Measurements from ENCODE around the gene TMCO4. TPM values are rescaled to one million over a fixed set of nuclear protein-coding genes. Genes with fewer than 3 reads are reported as not detected.
"Not testable (repeated sequence)": the region's sequence is repeated elsewhere in the genome, so short reads cannot be mapped to it uniquely, and the experiment has no call there.

The TMCO4 gene
- total RNA-seq, 1 donor from 2014 or later = 5.7 TPM

- no peak for DNase-seq (ENCODE audit: low spot score in 2 of 2)
- Histone ChIP-seq H3K27ac (peak overlapping the region; percentile 90 to 91), H3K4me3 (peak overlapping the region; percentile 67 to 75), H3K9me3 (no peaks in the 10 kb centered on the region), H3K27me3 (no peaks in the 10 kb centered on the region), H3K36me3 (no peaks in the 10 kb centered on the region), H3K4me1 (peaks cover 18 to 36% of the 10 kb centered on the region in 2 donors)
- no peak for TF ChIP-seq CTCF (IDR thresholded peaks at IDR 0.05)
- intact Hi-C loops (cut with DNase I) = loop anchor here (2.0 kb wide), 3 partner anchors 48 to 332 kb away; partner anchors contain the start of genes AKR7A2, CAPZB and SLC66A1
Observed at GRCh38 chr1:19644395-19644680, 155.4 kb downstream of the TMCO4 start.

- intact Hi-C loops (cut with DNase I) = loop anchor here (2.0 kb wide), 3 partner anchors 47 to 331 kb away; partner anchors contain the start of genes AKR7A2, CAPZB and SLC66A1
- DNase-seq (ENCODE audit: low spot score in 2 of 2) = peak in 1 of 2 donors; percentile 81
- no peaks in the 10 kb centered on the region for H3K36me3 ChIP-seq
- peak within 1 kb of the TSS; percentile 90 to 91 for H3K27ac ChIP-seq
- no peaks in the 10 kb centered on the region for H3K27me3 ChIP-seq
- no peak for TF ChIP-seq CTCF (IDR thresholded peaks at IDR 0.05)
- H3K4me1 ChIP-seq = peaks cover 18 to 36% of the 10 kb centered on the region in 2 donors
- no peaks in the 10 kb centered on the region for H3K9me3 ChIP-seq
- H3K4me3 ChIP-seq = peak within 1 kb of the TSS; percentile 67 to 75
Observed at GRCh38 chr1:19643602-19644394, 155.9 kb downstream of the TMCO4 start, which contains the start of gene NBL1. Gene NBL1 (plus strand): TSS chr1:19644311. CDS start chr1:19655031, 10,720 bp downstream.

GRCh38 chr1:19643121-19643520 is 156.6 kb downstream of the TMCO4 start:
- Histone ChIP-seq H3K9me3 (no peaks in the 10 kb centered on the region), H3K27me3 (no peaks in the 10 kb centered on the region), H3K4me3 (peak overlapping the region; percentile 67 to 75), H3K27ac (peak overlapping the region; percentile 89 to 91), H3K4me1 (peaks cover 12 to 31% of the 10 kb centered on the region in 2 donors), H3K36me3 (no peaks in the 10 kb centered on the region)
- TF ChIP-seq CTCF (IDR thresholded peaks at IDR 0.05) = no peak
- intact Hi-C loops (cut with DNase I) = no loop called here
- no peak for DNase-seq (ENCODE audit: low spot score in 2 of 2)

GRCh38 chr1:19640363-19641316 is 159.1 kb downstream of the TMCO4 start:
- no peak for TF ChIP-seq CTCF (IDR thresholded peaks at IDR 0.05)
- no peak overlapping the region for H3K27ac ChIP-seq
- intact Hi-C loops (cut with DNase I) = no loop called here
- no peak for DNase-seq (ENCODE audit: low spot score in 2 of 2)
- no peaks in the 10 kb centered on the region for H3K27me3 ChIP-seq
- H3K4me1 ChIP-seq = peaks cover 0 to 17% of the 10 kb centered on the region in 2 donors
- H3K36me3 ChIP-seq = no peaks in the 10 kb centered on the region
- H3K4me3 ChIP-seq = no peak overlapping the region
- no peaks in the 10 kb centered on the region for H3K9me3 ChIP-seq

GRCh38 chr1:19639999-19640362 is 159.7 kb downstream of the TMCO4 start:
- H3K4me1 ChIP-seq = peaks cover 0 to 18% of the 10 kb centered on the region in 2 donors
- H3K27ac ChIP-seq = no peak overlapping the region

GRCh38 chr1:19639228-19639627 is 160.5 kb downstream of the TMCO4 start:
- intact Hi-C loops (cut with DNase I); H3K4me3 ChIP-seq; DNase-seq (ENCODE audit: low spot score in 2 of 2); H3K27ac ChIP-seq; H3K36me3 ChIP-seq; H3K9me3 ChIP-seq; H3K27me3 ChIP-seq: not testable (repeated sequence)
- peaks cover 0 to 18% of the 10 kb centered on the region in 2 donors for H3K4me1 ChIP-seq

More at GRCh38 chr1:19639999-19640362, 159.7 kb downstream of the TMCO4 start:
- H3K36me3 ChIP-seq = no peaks in the 10 kb centered on the region
- no peak for TF ChIP-seq CTCF (IDR thresholded peaks at IDR 0.05)
- intact Hi-C loops (cut with DNase I) = no loop called here
- no peak for DNase-seq (ENCODE audit: low spot score in 2 of 2)
- H3K9me3 ChIP-seq = no peaks in the 10 kb centered on the region
- H3K27me3 ChIP-seq = no peaks in the 10 kb centered on the region
- H3K4me3 ChIP-seq = no peak overlapping the region

Measured in ascending aorta (tissue), 2 donors.